ENCODE measurements around the gene COMMD6. TPM values are rescaled to one million over a fixed set of nuclear protein-coding genes. Genes with fewer than 3 reads are reported as not detected.
A peak's percentile ranks its signal among the peaks of the same experiment; 100 is the strongest.

Gene COMMD6
- total and polyA plus RNA-seq, 2 donors (not counting 1 experiment from before 2014, with no cell fraction given) = 89.7 to 125 TPM

DNA sequence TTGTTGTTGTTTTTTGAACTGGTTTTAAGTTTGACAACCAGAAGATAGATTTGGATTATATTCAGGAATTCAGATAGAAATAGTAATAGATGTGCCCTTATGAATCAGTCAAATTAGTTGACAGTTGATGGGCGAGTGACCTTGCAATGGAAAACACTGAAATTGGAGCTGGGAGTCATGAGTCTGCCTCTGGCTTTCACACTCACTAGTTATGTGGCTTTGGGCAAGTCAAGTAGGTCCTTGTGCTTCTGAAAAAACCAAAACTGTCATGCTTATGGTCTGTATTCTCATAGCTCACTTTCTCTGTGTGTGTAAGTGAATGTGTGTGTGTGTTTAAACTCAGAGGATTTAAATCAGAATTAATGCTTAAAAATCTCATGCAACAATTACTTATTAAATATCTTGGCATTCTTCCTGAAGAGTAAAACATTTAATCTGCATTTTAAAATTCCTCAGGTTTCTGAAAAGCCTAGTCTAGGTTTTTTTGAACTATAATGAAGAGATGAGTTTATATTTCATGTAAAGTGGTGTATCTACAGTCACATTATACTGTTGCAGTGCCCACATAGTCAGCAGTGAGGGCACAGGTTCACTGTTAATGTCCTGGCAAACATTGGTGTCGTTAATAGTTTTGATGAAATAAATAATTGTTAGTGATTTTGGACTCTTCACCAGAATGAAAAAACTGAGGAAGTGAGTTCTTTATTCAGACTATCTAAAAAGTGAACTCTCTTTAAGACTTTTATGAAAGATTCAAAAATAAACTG is 44.4 kb upstream of the COMMD6 start:
- Histone ChIP-seq H3K9me3 (ENCODE audit: control insufficient read depth, insufficient read depth, low read depth, low read length) (no peaks in the 10 kb centered on the region), H4K20me1 (ENCODE audit: control insufficient read depth, extremely low read depth, insufficient read depth, low read length) (no peaks in the 10 kb centered on the region), H3K36me3 (ENCODE audit: control insufficient read depth, insufficient read depth, low read length) (peaks cover 1% of the 10 kb centered on the region), H3K4me1 (ENCODE audit: control insufficient read depth, extremely low read depth, insufficient read depth, low read length) (no peaks in the 10 kb centered on the region), H3K4me2 (ENCODE audit: extremely low read depth, insufficient read depth, low read length) (no peak overlapping the region), H2AFZ (ENCODE audit: low read length) (no peak overlapping the region), H3K27me3 (ENCODE audit: control insufficient read depth, insufficient read depth, low read length) (no peaks in the 10 kb centered on the region), H3K9ac (ENCODE audit: insufficient read depth, low read length) (no peak overlapping the region), H3K27ac (ENCODE audit: insufficient read depth, low read length) (no peak overlapping the region), H3K79me2 (ENCODE audit: control insufficient read depth, insufficient read depth, low read length) (no peaks in the 10 kb centered on the region), H3K4me3 (replicated peaks in 1 of 4; ENCODE audit: control extremely low read depth in 1 of 4, insufficient read depth in 1 of 4, low read depth in 3 of 4, low read length in 4 of 4) (no peak overlapping the region)
- no peak for TF ChIP-seq EZH2 (IDR thresholded peaks at IDR 0.05; ENCODE audit: low read length, missing control alignments)
- TF ChIP-seq, protein P1, sequence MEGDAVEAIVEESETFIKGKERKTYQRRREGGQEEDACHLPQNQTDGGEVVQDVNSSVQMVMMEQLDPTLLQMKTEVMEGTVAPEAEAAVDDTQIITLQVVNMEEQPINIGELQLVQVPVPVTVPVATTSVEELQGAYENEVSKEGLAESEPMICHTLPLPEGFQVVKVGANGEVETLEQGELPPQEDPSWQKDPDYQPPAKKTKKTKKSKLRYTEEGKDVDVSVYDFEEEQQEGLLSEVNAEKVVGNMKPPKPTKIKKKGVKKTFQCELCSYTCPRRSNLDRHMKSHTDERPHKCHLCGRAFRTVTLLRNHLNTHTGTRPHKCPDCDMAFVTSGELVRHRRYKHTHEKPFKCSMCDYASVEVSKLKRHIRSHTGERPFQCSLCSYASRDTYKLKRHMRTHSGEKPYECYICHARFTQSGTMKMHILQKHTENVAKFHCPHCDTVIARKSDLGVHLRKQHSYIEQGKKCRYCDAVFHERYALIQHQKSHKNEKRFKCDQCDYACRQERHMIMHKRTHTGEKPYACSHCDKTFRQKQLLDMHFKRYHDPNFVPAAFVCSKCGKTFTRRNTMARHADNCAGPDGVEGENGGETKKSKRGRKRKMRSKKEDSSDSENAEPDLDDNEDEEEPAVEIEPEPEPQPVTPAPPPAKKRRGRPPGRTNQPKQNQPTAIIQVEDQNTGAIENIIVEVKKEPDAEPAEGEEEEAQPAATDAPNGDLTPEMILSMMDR (conservative IDR thresholded peaks at IDR 0.05 in 1 of 2, IDR thresholded peaks at IDR 0.05 in 1 of 2; ENCODE audit: low read depth in 1 of 2, low read length in 2 of 2) = no peak
- peak; percentile 5 to 57 for DNase-seq (ENCODE audit: low read depth in 2 of 2)

DNA sequence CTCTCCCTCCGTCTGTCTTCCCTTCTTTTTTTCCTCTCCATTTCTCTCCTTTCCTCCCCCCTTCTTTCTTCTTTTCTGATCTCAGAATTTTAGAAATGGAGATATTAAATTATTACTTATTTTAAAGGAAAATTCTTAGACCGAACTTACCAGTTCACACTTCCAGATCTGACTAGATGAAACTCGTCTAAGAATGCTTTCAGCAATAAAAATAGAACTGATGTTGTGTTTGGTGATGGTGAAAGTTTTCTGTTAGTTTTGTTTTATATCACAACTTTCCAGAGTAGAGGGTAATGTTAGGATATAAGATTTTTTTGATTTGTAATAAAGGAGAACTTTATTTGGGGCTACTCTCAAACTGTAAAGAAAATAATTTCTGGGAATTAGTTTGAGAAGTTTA is 41.9 kb upstream of the COMMD6 start:
- TF ChIP-seq EZH2 (IDR thresholded peaks at IDR 0.05; ENCODE audit: low read length, missing control alignments) = no peak
- TF ChIP-seq, protein P1 (conservative IDR thresholded peaks at IDR 0.05 in 1 of 2, IDR thresholded peaks at IDR 0.05 in 1 of 2; ENCODE audit: low read depth in 1 of 2, low read length in 2 of 2) = no peak
- no peaks in the 10 kb centered on the region for H3K4me1 ChIP-seq (ENCODE audit: control insufficient read depth, extremely low read depth, insufficient read depth, low read length)
- H2AFZ ChIP-seq (ENCODE audit: low read length) = no peak overlapping the region
- no peaks in the 10 kb centered on the region for H3K9me3 ChIP-seq (ENCODE audit: control insufficient read depth, insufficient read depth, low read depth, low read length)
- H3K36me3 ChIP-seq (ENCODE audit: control insufficient read depth, insufficient read depth, low read length) = peaks cover 1% of the 10 kb centered on the region
- H3K27ac ChIP-seq (ENCODE audit: insufficient read depth, low read length) = no peak overlapping the region
- H3K4me2 ChIP-seq (ENCODE audit: extremely low read depth, insufficient read depth, low read length) = no peak overlapping the region
- H4K20me1 ChIP-seq (ENCODE audit: control insufficient read depth, extremely low read depth, insufficient read depth, low read length) = no peaks in the 10 kb centered on the region
- no peaks in the 10 kb centered on the region for H3K79me2 ChIP-seq (ENCODE audit: control insufficient read depth, insufficient read depth, low read length)
- H3K27me3 ChIP-seq (ENCODE audit: control insufficient read depth, insufficient read depth, low read length) = no peaks in the 10 kb centered on the region
- no peak for DNase-seq (ENCODE audit: low read depth in 2 of 2)
- H3K4me3 ChIP-seq (replicated peaks in 1 of 4; ENCODE audit: control extremely low read depth in 1 of 4, insufficient read depth in 1 of 4, low read depth in 3 of 4, low read length in 4 of 4) = no peak overlapping the region
- H3K9ac ChIP-seq (ENCODE audit: insufficient read depth, low read length) = no peak overlapping the region

DNA sequence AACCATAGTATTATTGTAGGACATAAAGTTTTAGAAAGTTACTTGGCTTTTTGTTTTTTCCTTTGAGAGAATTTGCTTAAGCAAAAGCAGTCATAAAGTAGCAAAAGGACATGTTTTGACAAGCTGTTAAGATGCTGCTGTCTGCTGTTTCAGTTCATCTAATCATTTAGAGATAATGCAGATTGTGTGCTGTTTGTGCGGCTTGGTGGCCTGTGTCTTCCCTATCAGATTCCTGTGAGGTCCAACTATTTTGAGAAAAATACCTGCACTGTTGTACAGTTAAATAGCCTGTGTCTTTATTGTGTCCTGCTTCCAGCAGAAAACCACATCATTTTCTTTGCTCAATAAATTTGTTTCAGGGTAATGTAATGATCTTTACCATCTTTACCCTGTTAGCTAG is 31.9 kb upstream of the COMMD6 start:
- no peak overlapping the region for H3K27ac ChIP-seq (ENCODE audit: insufficient read depth, low read length)
- H3K9ac ChIP-seq (ENCODE audit: insufficient read depth, low read length) = no peak overlapping the region
- H3K9me3 ChIP-seq (ENCODE audit: control insufficient read depth, insufficient read depth, low read depth, low read length) = no peaks in the 10 kb centered on the region
- no peak for DNase-seq (ENCODE audit: low read depth in 2 of 2)
- no peaks in the 10 kb centered on the region for H3K79me2 ChIP-seq (ENCODE audit: control insufficient read depth, insufficient read depth, low read length)
- TF ChIP-seq, protein P1 (conservative IDR thresholded peaks at IDR 0.05 in 1 of 2, IDR thresholded peaks at IDR 0.05 in 1 of 2; ENCODE audit: low read depth in 1 of 2, low read length in 2 of 2) = no peak
- TF ChIP-seq EZH2 (IDR thresholded peaks at IDR 0.05; ENCODE audit: low read length, missing control alignments) = no peak
- no peaks in the 10 kb centered on the region for H3K36me3 ChIP-seq (ENCODE audit: control insufficient read depth, insufficient read depth, low read length)
- no peaks in the 10 kb centered on the region for H3K27me3 ChIP-seq (ENCODE audit: control insufficient read depth, insufficient read depth, low read length)
- no peaks in the 10 kb centered on the region for H4K20me1 ChIP-seq (ENCODE audit: control insufficient read depth, extremely low read depth, insufficient read depth, low read length)
- H3K4me2 ChIP-seq (ENCODE audit: extremely low read depth, insufficient read depth, low read length) = no peak overlapping the region
- no peak overlapping the region for H3K4me3 ChIP-seq (replicated peaks in 1 of 4; ENCODE audit: control extremely low read depth in 1 of 4, insufficient read depth in 1 of 4, low read depth in 3 of 4, low read length in 4 of 4)
- no peak overlapping the region for H2AFZ ChIP-seq (ENCODE audit: low read length)
- peaks cover 2% of the 10 kb centered on the region for H3K4me1 ChIP-seq (ENCODE audit: control insufficient read depth, extremely low read depth, insufficient read depth, low read length)
